Keratinocyte (primary cell): Measurements from ENCODE around the gene DISC1. TPM values are rescaled to one million over a fixed set of nuclear protein-coding genes. Genes with fewer than 3 reads are reported as not detected.

Experiments used
- DNase-seq: peaks from one replicate; pipeline ENCODE4 v3.0.0-alpha.2; 2011; ENCODE audit warnings: low read depth, missing footprints, low spot score
- FAIRE-seq: peaks from 2 replicates; lab custom pipeline; 2011; peaks lifted over from hg19 to GRCh38; lab: Jason Lieb, UNC
- H2AFZ ChIP-seq: 2 replicates; pipeline ENCODE4 v1.6.0; 2012; ENCODE audit warnings: low read length, control low read depth, inconsistent platforms; ENCODE audit not compliant: control insufficient read depth
- H3K27ac ChIP-seq: 2 replicates; pipeline ENCODE4 v1.5.1; 2011; ENCODE audit warnings: low read length; ENCODE audit not compliant: control insufficient read depth, insufficient read depth
- H3K27me3 ChIP-seq: 3 replicates; pipeline ENCODE4 v1.6.0; 2011; ENCODE audit warnings: low read length; ENCODE audit not compliant: control insufficient read depth, insufficient read depth; ENCODE audit errors: extremely low read depth
- H3K36me3 ChIP-seq, 2 experiments: 2 replicates in 1 of 2; 3 replicates in 1 of 2; pipeline ENCODE4 v1.5.1; 2011; ENCODE audit warnings: low read length in 2 of 2, mild to moderate bottlenecking in 1 of 2; ENCODE audit not compliant: control insufficient read depth in 2 of 2, insufficient read depth in 2 of 2; ENCODE audit errors: extremely low read depth in 1 of 2
- H3K4me1 ChIP-seq: 3 replicates; pipeline ENCODE4 v1.5.1; 2011; ENCODE audit warnings: low read length; ENCODE audit not compliant: control insufficient read depth, insufficient read depth; ENCODE audit errors: extremely low read depth
- H3K4me2 ChIP-seq: 3 replicates; pipeline ENCODE4 v1.6.0; 2011; ENCODE audit warnings: low read depth, low read length; ENCODE audit not compliant: control insufficient read depth, insufficient read depth; ENCODE audit errors: extremely low read depth
- H3K4me3 ChIP-seq, 3 experiments: fragments of 200-600 bp in 1 of 3; sonication (generic) in 1 of 3; 2 replicates in 2 of 3; 3 replicates in 1 of 3; pipeline ENCODE4 v1.5.1; 2011 to 2016; ENCODE audit warnings: low read length in 3 of 3, mild to moderate bottlenecking in 3 of 3, control low read depth in 2 of 3, inconsistent platforms in 1 of 3, low read depth in 1 of 3, mixed read lengths in 1 of 3, mixed run types in 1 of 3, moderate library complexity in 1 of 3; ENCODE audit not compliant: control insufficient read depth in 2 of 3, insufficient read depth in 2 of 3; ENCODE audit errors: extremely low read depth in 1 of 3
- H3K79me2 ChIP-seq: 2 replicates; pipeline ENCODE4 v1.6.0; 2012; ENCODE audit warnings: low read length; ENCODE audit not compliant: control insufficient read depth, insufficient read depth
- H3K9ac ChIP-seq: 3 replicates; pipeline ENCODE4 v1.6.0; 2011; ENCODE audit warnings: low read length; ENCODE audit not compliant: control insufficient read depth, insufficient read depth; ENCODE audit errors: extremely low read depth
- H3K9me1 ChIP-seq: 3 replicates; pipeline ENCODE4 v1.6.0; 2011; ENCODE audit warnings: low read length; ENCODE audit not compliant: control insufficient read depth, insufficient read depth; ENCODE audit errors: extremely low read depth
- H3K9me3 ChIP-seq: 2 replicates; pipeline ENCODE4 v1.5.1; 2012; ENCODE audit warnings: low read depth, low read length; ENCODE audit not compliant: control insufficient read depth
- H4K20me1 ChIP-seq: 3 replicates; pipeline ENCODE4 v1.6.0; 2011; ENCODE audit warnings: low read length; ENCODE audit not compliant: control insufficient read depth, insufficient read depth; ENCODE audit errors: extremely low read depth
- CTCF ChIP-seq, 3 experiments: IDR thresholded peaks in 1 of 3; conservative IDR thresholded peaks in 1 of 3; optimal IDR thresholded peaks in 1 of 3; 2 replicates in 2 of 3; 3 replicates in 1 of 3; pipeline versions ENCODE3 to v1.5.1; 2011; ENCODE audit warnings: low read length in 3 of 3, mild to moderate bottlenecking in 3 of 3, moderate library complexity in 2 of 3, control low read depth in 1 of 3, inconsistent platforms in 1 of 3; ENCODE audit not compliant: insufficient read depth in 2 of 3; ENCODE audit errors: extremely low read depth in 1 of 3
- EZH2 ChIP-seq: IDR thresholded peaks from one replicate; pipeline ENCODE4 v1.6.1; 2012; ENCODE audit warnings: inconsistent platforms, mild to moderate bottlenecking, low read length, moderate library complexity
- dilution Hi-C: fragments of 300-500 bp; cut with MboI; formaldehyde crosslinking; loops from one replicate; pipeline ENCODE4 v1.7.0; 2020; ENCODE audit warnings: low sequenced_read_pairs; ENCODE audit not compliant: extremely low pct_ligation_motif_present
- polyA plus RNA-seq, 5 experiments: library from polyadenylated mRNA; depleted of rRNA in 3 of 5; stranded (reverse) in 3 of 5; stranded (forward) in 1 of 5; unstranded in 1 of 5; fragments of >200 nt; gene quantifications; 1 replicate in 1 of 5; 2 replicates in 3 of 5; 3 replicates in 1 of 5; pipeline versions ENCODE4 v1.2.1 to v1.2.3, GENCODE V29; 2011 to 2012; ENCODE audit warnings: missing spikeins in 2 of 5, low read depth in 1 of 5, low replicate concordance in 1 of 5

Gene DISC1
- polyA plus RNA-seq, 1 donor (not counting 4 experiments of a cell fraction or from before 2014, with no cell fraction given), result 0.47 TPM

GRCh38 chr1:231735411-231735810 is 108.8 kb downstream of the DISC1 start:
- Histone ChIP-seq H3K4me1 (no peaks in the 10 kb centered on the region), H3K79me2 (no peaks in the 10 kb centered on the region), H2AFZ (no peak overlapping the region), H3K27me3 (no peaks in the 10 kb centered on the region), H3K4me2 (no peak overlapping the region), H3K9me3 (no peaks in the 10 kb centered on the region), H3K9ac (no peak overlapping the region), H3K4me3 (no peak overlapping the region), H3K9me1 (no peaks in the 10 kb centered on the region), H4K20me1 (no peaks in the 10 kb centered on the region), H3K36me3 (no peaks in the 10 kb centered on the region), H3K27ac (no peak overlapping the region)
- dilution Hi-C loops, result no loop called here
- DNase-seq (no peak), FAIRE-seq (no peak)
- TF ChIP-seq CTCF (optimal IDR thresholded peaks at IDR 0.05 in 1 of 3, IDR thresholded peaks at IDR 0.05 in 1 of 3, conservative IDR thresholded peaks at IDR 0.05 in 1 of 3; ENCODE audit: extremely low read depth in 1 of 3, insufficient read depth in 2 of 3, low read length in 3 of 3) (no peak), EZH2 (no peak)

- Histone ChIP-seq H3K4me2 (no peak overlapping the region), H3K4me1 (no peaks in the 10 kb centered on the region), H3K27me3 (no peaks in the 10 kb centered on the region), H4K20me1 (no peaks in the 10 kb centered on the region), H3K9me1 (no peaks in the 10 kb centered on the region), H3K4me3 (no peak overlapping the region), H3K79me2 (no peaks in the 10 kb centered on the region), H2AFZ (no peak overlapping the region), H3K9ac (no peak overlapping the region), H3K9me3 (no peaks in the 10 kb centered on the region), H3K27ac (no peak overlapping the region), H3K36me3 (no peaks in the 10 kb centered on the region)
- dilution Hi-C loops, result no loop called here
- no peak for TF ChIP-seq CTCF (optimal IDR thresholded peaks at IDR 0.05 in 1 of 3, IDR thresholded peaks at IDR 0.05 in 1 of 3, conservative IDR thresholded peaks at IDR 0.05 in 1 of 3; ENCODE audit: extremely low read depth in 1 of 3, insufficient read depth in 2 of 3, low read length in 3 of 3)
- no peak for TF ChIP-seq EZH2
- DNase-seq (no peak), FAIRE-seq (no peak)
Observed at GRCh38 chr1:231735941-231736340, 109.4 kb downstream of the DISC1 start.
